ENCODE measurements around the gene EXOC6B.

DNA sequence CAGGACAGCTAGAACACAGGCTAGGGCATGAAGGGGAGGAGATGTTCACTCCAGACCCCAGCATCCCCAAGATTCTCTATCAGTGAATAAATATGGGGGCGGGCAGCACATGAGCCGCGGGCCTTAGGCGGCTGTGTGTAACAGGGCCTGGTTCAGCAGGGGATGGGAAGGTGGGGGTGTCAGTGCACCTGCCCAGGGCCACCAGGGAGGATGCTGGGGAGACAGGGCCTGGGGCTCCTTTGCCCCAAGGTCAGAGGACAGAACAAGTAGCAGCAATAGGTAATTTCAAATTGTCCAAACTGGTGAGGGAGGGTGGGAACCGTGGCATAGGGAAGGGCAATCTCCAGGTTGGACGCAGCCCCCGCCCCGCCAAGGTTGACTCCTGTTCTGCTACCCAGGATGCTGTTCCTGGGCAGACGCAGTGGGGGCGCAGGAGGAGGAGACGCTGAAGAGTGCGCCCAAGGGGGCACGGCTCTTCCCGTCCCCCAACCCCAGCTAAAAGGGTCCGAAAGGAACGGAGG is 694.4 kb downstream of the EXOC6B start:
- TF ChIP-seq, protein P1, sequence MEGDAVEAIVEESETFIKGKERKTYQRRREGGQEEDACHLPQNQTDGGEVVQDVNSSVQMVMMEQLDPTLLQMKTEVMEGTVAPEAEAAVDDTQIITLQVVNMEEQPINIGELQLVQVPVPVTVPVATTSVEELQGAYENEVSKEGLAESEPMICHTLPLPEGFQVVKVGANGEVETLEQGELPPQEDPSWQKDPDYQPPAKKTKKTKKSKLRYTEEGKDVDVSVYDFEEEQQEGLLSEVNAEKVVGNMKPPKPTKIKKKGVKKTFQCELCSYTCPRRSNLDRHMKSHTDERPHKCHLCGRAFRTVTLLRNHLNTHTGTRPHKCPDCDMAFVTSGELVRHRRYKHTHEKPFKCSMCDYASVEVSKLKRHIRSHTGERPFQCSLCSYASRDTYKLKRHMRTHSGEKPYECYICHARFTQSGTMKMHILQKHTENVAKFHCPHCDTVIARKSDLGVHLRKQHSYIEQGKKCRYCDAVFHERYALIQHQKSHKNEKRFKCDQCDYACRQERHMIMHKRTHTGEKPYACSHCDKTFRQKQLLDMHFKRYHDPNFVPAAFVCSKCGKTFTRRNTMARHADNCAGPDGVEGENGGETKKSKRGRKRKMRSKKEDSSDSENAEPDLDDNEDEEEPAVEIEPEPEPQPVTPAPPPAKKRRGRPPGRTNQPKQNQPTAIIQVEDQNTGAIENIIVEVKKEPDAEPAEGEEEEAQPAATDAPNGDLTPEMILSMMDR (IDR thresholded peaks at IDR 0.05): no peak
- no peak for TF ChIP-seq POLR2A (IDR thresholded peaks at IDR 0.05)
